ENCODE results near the gene CLDN11.

DNA sequence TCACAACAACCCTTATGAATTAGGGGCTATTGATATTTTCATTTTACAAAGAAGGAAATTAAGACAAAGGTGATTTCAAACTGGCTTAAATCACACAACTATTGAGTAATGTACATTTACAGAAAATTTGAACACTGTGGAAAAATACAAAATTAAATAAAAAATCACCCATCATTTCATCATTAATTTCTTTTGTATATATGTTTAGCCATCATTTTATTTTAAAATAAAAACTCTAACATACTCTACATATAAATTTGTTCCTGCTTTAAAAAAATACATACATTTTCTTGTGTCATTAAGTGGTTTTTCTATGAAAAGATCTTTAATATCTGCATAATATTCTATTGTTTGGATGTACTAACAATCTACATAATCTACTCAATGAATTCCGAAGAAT, 20.2 kb downstream of the CLDN11 start:
- TF ChIP-seq, protein P1, sequence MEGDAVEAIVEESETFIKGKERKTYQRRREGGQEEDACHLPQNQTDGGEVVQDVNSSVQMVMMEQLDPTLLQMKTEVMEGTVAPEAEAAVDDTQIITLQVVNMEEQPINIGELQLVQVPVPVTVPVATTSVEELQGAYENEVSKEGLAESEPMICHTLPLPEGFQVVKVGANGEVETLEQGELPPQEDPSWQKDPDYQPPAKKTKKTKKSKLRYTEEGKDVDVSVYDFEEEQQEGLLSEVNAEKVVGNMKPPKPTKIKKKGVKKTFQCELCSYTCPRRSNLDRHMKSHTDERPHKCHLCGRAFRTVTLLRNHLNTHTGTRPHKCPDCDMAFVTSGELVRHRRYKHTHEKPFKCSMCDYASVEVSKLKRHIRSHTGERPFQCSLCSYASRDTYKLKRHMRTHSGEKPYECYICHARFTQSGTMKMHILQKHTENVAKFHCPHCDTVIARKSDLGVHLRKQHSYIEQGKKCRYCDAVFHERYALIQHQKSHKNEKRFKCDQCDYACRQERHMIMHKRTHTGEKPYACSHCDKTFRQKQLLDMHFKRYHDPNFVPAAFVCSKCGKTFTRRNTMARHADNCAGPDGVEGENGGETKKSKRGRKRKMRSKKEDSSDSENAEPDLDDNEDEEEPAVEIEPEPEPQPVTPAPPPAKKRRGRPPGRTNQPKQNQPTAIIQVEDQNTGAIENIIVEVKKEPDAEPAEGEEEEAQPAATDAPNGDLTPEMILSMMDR (IDR thresholded peaks at IDR 0.05; ENCODE audit: poor library complexity, severe bottlenecking): no peak
- no peak for TF ChIP-seq POLR2AphosphoS5 (IDR thresholded peaks at IDR 0.05)
- TF ChIP-seq TAF1 (IDR thresholded peaks at IDR 0.05; ENCODE audit: low read depth): no peak
- no peak for TF ChIP-seq EZH2 (IDR thresholded peaks at IDR 0.05; ENCODE audit: borderline replicate concordance, insufficient read depth, low read length, poor library complexity, severe bottlenecking)
